HG02678 (cell line): ENCODE measurements around the gene SPSB2.

Experiments
- ATAC-seq: cut with Tn5 transposase; IDR thresholded peaks from one replicate; pipeline ENCODE4 v1.9.1; 2021; ENCODE audit warnings: mild to moderate bottlenecking, moderate library complexity; ENCODE audit not compliant: unreplicated experiment

SPSB2 gene

GRCh38 chr12:6853626-6854025, 19.5 kb downstream of the SPSB2 start:
- ATAC-seq: no peak

GRCh38 chr12:6852651-6853354, 20.3 kb downstream of the SPSB2 start:
- no peak for ATAC-seq

- ATAC-seq: peak; percentile 74
Observed at GRCh38 chr12:6851921-6852650, 21.0 kb downstream of the SPSB2 start, which contains the start of gene USP5. Gene USP5, plus strand, starts transcription at chr12:6852150. Its CDS starts 30 bp downstream, at chr12:6852180.

GRCh38 chr12:6851153-6851920, 21.8 kb downstream of the SPSB2 start, which contains the start of gene CDCA3:
Gene CDCA3, minus strand, starts transcription at chr12:6851286. Its CDS starts 334 bp downstream, at chr12:6850952.
- peak; percentile 58 for ATAC-seq

- ATAC-seq: no peak
Observed at GRCh38 chr12:6850796-6851152, 22.3 kb downstream of the SPSB2 start.

GRCh38 chr12:6849976-6850560, 23.0 kb downstream of the SPSB2 start:
- no peak for ATAC-seq

- no peak for ATAC-seq
Observed at GRCh38 chr12:6849427-6849826, 23.7 kb downstream of the SPSB2 start.

- ATAC-seq: no peak
Observed at GRCh38 chr12:6847676-6848075, 25.4 kb downstream of the SPSB2 start.

GRCh38 chr12:6846316-6846869, 26.7 kb downstream of the SPSB2 start:
- no peak for ATAC-seq

- ATAC-seq: no peak
Observed at GRCh38 chr12:6845395-6845794, 27.7 kb downstream of the SPSB2 start.

- no peak for ATAC-seq
Observed at GRCh38 chr12:6843118-6843902, 29.8 kb downstream of the SPSB2 start.

GRCh38 chr12:6842075-6842474, 31.0 kb downstream of the SPSB2 start:
- ATAC-seq: no peak

GRCh38 chr12:6840761-6841515, 32.2 kb downstream of the SPSB2 start, which contains the start of gene GNB3:
Gene GNB3, plus strand, starts transcription at chr12:6840925. Its CDS starts 363 bp downstream, at chr12:6841288.
- no peak for ATAC-seq

- no peak for ATAC-seq
Observed at GRCh38 chr12:6840330-6840729, 32.8 kb downstream of the SPSB2 start.

- ATAC-seq: peak; percentile 92
Observed at GRCh38 chr12:6839482-6840201, 33.5 kb downstream of the SPSB2 start.

GRCh38 chr12:6838854-6839253, 34.2 kb downstream of the SPSB2 start:
- ATAC-seq: no peak

GRCh38 chr12:6837370-6838060, 35.6 kb downstream of the SPSB2 start:
- ATAC-seq: no peak

GRCh38 chr12:6836851-6837250, 36.3 kb downstream of the SPSB2 start:
- no peak for ATAC-seq
